Erythroblast (primary cell): ENCODE data around the gene STUB1.

ENCODE experiments used
- GATA1 ChIP-seq: IDR thresholded peaks from 2 replicates; pipeline ENCODE4 v1.6.1; 2011; ENCODE audit warnings: low read depth, mild to moderate bottlenecking, control low read depth, low read length, moderate library complexity
- POLR2A ChIP-seq: IDR thresholded peaks from 2 replicates; pipeline ENCODE4 v1.6.1; 2011; ENCODE audit warnings: mild to moderate bottlenecking, low read length

GRCh38 chr16:662597-662996 lies 17.6 kb upstream of the STUB1 start:
- TF ChIP-seq POLR2A (no peak), GATA1 (no peak)
